RWPE1 (cell line): ENCODE results near the gene NOC2L.
A peak's percentile ranks its signal among the peaks of the same experiment; 100 is the strongest.
"Not testable (repeated sequence)": the region's sequence is repeated elsewhere in the genome, so short reads cannot be mapped to it uniquely, and the experiment has no call there.

ENCODE experiments used
- CTCF ChIA-PET: fragments of 350-600 bp; sonication (Branson Sonifier 250); formaldehyde crosslinking; extraction: SDS; loops from one replicate; lab custom pipeline; 2021; lab: Yijun Ruan, JAX
- POLR2A ChIA-PET: fragments of 400-600 bp; formaldehyde crosslinking; extraction: SDS; loops from one replicate; lab custom pipeline; 2020; ENCODE audit warnings: antibody characterized with exemption; ENCODE audit not compliant: low non-redundant PET; lab: Yijun Ruan, JAX
- DNase-seq: peaks from one replicate; pipeline ENCODE4 v3.0.0; 2012; ENCODE audit warnings: low spot score
- H3K27ac ChIP-seq: fragments of 450-650 bp; 2 replicates; pipeline ENCODE4 v1.5.1; 2017
- TF ChIP-seq, protein P1 (sequence below): fragments of 450-650 bp; conservative IDR thresholded peaks from 2 replicates; pipeline ENCODE4 v1.5.1; 2017; ENCODE audit warnings: low read depth, mild to moderate bottlenecking

Gene NOC2L

DNA sequence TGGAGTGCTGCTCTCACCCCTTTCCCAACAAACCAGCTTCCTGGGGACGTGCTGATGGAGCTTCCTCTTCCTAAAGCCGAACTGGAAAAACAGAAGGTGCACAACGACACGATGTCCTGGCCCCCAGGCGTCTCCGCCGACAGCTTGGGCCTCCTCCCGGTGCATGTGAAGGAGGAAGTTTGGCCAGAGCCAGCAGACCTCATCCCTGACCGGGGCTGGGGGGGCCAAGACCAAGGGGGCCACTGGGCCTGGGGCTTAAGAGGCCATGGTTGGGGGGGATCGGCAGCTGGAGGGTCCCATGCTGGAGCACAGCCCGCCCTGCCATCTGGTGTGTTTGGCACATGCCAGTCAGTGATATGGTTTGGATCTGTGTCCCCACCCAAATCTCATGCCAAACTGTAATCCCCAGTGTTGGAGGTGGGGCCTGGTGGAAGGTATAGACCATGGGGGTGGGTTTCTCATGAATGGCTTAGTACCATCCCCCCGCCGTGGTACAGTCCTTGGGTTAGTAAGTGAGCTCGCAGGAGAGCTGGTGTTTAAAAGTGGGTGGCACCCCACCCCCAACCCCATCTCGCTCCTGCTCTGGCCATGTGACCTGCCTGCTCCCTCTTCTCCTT, 34.4 kb upstream of the NOC2L start:
- no peak overlapping the region for H3K27ac ChIP-seq
- CTCF ChIA-PET = interaction anchor here (0.6 to 2.3 kb wide), 4 partner anchors 9 to 512 kb away, joined by 3 to 17 read pairs (median 3); no protein-coding TSS in a partner anchor
- POLR2A ChIA-PET = no interaction called here
- TF ChIP-seq, protein P1, sequence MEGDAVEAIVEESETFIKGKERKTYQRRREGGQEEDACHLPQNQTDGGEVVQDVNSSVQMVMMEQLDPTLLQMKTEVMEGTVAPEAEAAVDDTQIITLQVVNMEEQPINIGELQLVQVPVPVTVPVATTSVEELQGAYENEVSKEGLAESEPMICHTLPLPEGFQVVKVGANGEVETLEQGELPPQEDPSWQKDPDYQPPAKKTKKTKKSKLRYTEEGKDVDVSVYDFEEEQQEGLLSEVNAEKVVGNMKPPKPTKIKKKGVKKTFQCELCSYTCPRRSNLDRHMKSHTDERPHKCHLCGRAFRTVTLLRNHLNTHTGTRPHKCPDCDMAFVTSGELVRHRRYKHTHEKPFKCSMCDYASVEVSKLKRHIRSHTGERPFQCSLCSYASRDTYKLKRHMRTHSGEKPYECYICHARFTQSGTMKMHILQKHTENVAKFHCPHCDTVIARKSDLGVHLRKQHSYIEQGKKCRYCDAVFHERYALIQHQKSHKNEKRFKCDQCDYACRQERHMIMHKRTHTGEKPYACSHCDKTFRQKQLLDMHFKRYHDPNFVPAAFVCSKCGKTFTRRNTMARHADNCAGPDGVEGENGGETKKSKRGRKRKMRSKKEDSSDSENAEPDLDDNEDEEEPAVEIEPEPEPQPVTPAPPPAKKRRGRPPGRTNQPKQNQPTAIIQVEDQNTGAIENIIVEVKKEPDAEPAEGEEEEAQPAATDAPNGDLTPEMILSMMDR = no peak
- no peak for DNase-seq

DNA sequence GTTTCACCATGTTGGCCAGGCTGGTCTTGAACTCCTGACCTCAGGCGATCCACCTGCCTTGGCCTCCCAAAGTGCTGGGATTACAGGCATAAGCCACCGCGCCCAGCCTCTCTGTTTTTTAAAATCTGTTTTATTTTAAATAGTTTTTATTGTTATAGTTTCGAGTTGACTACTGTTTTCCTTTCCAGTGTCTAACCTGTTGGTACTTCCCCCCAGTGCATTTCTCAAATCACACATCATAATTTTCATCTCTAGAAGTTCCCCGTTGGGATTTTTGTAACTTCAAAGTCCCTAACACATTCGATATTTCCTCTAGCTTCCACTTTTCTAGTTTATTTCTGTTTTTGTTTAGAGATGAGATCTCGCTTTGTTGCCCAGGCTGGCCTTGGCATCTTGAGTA, 33.3 kb upstream of the NOC2L start:
- no peak for DNase-seq
- ChIA-PET CTCF (interaction anchor here (0.5 to 0.8 kb wide), 3 partner anchors 8 to 48 kb away, joined by 3 to 5 read pairs (median 4); no protein-coding TSS in a partner anchor), POLR2A (no interaction called here)
- TF ChIP-seq, protein P1 = no peak
- H3K27ac ChIP-seq = no peak overlapping the region

GRCh38 chr1:991895-992294, 32.8 kb upstream of the NOC2L start:
- POLR2A ChIA-PET = no interaction called here
- H3K27ac ChIP-seq = no peak overlapping the region
- DNase-seq = no peak
- CTCF ChIA-PET = interaction anchor here (0.7 to 0.8 kb wide), 2 partner anchors 8 to 10 kb away, joined by 3 to 4 read pairs; no protein-coding TSS in a partner anchor
- TF ChIP-seq, protein P1 = no peak

DNA sequence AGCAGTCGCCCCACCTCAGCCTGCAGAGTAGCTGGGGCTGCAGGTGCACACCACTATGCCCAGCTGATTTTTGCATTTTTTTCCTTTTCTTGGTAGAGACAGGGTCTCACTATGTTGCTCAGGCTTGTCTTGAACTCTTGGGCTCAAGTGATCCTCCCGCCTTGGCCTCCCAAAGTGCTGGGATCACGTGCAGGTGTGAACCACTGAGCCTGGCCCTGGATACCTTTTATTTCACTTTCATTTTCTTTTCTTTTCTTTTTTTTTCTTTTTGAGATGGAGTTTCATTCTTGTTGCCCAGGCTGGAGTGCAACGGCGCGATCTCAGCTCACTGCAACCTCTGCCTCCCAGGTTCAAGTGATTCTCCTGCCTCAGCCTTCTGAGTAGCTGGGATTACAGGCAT, 32.2 kb upstream of the NOC2L start:
- CTCF ChIA-PET = interaction anchor here (0.9 kb wide), 1 partner anchor 67 kb away, joined by 4 read pairs; no protein-coding TSS in a partner anchor
- POLR2A ChIA-PET, H3K27ac ChIP-seq, DNase-seq: not testable (repeated sequence)

DNA sequence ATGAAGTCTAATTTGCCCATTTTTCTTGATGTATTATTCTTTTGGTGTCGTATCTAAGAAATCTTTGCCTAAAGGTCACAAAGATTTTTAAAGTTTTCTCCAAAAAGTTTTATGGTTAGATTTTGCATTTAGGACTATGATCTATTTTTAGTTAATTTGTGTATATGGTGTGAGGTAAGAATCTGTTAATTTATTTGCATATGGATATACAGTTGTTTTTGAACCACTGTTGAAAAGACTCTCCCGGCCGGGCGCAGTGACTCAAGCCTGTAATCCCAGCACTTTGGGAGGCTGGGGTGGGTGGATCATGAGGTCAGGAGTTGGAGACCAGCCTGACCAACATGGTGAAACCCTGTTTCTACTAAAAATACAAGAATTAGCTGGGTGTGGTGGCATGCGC, 29.0 kb upstream of the NOC2L start:
- POLR2A ChIA-PET, DNase-seq, H3K27ac ChIP-seq, CTCF ChIA-PET: not testable (repeated sequence)

- ChIA-PET CTCF (interaction anchor here (0.6 to 6.0 kb wide), 10 partner anchors 9 to 306 kb away, joined by 3 to 50 read pairs (median 6); no protein-coding TSS in a partner anchor), POLR2A (no interaction called here)
- H3K27ac ChIP-seq = no peak overlapping the region
- TF ChIP-seq, protein P1 = no peak
- DNase-seq = no peak
Measured at GRCh38 chr1:985126-985525, 26.1 kb upstream of the NOC2L start.

- no peak for DNase-seq
- POLR2A ChIA-PET = no interaction called here
Measured at GRCh38 chr1:984476-984814, 25.4 kb upstream of the NOC2L start.

More at GRCh38 chr1:984476-984814, 25.4 kb upstream of the NOC2L start:
- CTCF ChIA-PET = interaction anchor here (0.6 to 6.0 kb wide), 19 partner anchors 8 to 388 kb away, joined by 3 to 50 read pairs (median 3); no protein-coding TSS in a partner anchor
- H3K27ac ChIP-seq = no peak overlapping the region
- TF ChIP-seq, protein P1 = peak; percentile 64
